NCI-H2171 treated with DMSO at 0.1 percent for 48 hours (cell line): ENCODE results near the gene PAN3.
"Not testable (repeated sequence)": the region's sequence is repeated elsewhere in the genome, so short reads cannot be mapped to it uniquely, and the experiment has no call there.

Source experiments
- DNase-seq: peaks from one replicate; lab custom pipeline; 2025; lab: John Stamatoyannopoulos, UW

PAN3 gene, protein sequence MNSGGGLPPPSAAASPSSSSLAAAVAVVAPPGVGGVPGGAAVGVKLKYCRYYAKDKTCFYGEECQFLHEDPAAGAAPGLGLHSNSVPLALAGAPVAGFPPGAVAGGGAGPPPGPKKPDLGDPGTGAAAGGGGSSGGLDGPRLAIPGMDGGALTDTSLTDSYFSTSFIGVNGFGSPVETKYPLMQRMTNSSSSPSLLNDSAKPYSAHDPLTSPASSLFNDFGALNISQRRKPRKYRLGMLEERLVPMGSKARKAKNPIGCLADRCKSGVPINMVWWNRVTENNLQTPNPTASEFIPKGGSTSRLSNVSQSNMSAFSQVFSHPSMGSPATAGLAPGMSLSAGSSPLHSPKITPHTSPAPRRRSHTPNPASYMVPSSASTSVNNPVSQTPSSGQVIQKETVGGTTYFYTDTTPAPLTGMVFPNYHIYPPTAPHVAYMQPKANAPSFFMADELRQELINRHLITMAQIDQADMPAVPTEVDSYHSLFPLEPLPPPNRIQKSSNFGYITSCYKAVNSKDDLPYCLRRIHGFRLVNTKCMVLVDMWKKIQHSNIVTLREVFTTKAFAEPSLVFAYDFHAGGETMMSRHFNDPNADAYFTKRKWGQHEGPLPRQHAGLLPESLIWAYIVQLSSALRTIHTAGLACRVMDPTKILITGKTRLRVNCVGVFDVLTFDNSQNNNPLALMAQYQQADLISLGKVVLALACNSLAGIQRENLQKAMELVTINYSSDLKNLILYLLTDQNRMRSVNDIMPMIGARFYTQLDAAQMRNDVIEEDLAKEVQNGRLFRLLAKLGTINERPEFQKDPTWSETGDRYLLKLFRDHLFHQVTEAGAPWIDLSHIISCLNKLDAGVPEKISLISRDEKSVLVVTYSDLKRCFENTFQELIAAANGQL

DNA sequence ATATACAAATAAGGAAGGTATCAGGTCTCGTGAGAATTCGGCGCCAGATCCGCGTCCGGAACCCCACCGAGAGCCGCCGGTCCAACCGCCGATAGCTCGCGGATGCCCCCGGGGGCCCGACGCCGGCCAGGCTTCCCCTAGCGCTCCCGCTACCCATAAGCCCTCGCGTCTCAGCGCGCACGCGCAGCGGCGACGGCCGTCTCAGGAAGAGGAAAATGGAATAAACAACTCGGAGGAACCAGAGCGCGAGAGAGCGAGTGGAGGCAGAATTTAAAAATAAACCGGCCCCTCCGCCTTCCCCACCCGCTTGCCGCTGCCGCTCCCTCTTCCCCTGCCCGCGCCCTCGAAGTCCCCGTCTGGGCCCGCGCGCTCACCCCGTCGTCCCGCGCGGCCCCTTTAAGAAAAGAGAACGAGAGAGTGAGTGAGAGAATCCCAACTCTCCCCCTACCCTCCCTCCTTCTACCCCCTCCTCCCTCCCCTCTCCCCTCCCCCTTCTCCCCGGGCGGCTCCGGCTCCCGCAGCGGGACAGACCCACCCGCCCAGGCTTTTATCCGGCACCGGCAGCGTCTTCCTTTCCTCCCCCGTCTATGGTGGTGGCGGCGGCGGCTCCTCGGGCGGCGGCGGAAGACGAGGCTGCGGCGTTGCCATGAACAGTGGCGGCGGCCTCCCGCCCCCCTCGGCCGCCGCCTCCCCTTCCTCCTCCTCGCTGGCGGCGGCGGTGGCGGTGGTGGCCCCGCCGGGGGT is at the start of gene PAN3:
TSS of gene PAN3 (plus strand) at position 534 of the 744 bp plus-strand sequence. CDS start at position 647, 113 bp downstream.
- peak; percentile 72 for DNase-seq

DNA sequence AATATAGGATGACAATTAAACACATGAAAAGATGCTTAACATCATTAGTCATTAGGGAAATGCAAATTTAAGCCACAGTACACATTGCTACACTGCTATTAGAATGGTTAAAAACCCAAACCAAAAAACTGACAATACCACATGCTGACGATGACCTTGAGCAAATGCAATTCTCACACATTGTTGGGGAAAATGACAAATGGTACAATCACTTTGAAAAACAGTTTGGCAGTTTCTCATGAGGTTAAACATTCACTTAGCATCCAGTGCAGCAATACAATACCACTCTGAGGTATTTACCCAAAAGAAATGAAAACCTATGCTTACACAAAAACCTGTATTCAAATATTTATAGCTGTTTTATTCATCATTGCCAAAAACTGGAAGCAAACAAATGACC is 49.3 kb upstream of the PAN3 start:
- no peak for DNase-seq

DNA sequence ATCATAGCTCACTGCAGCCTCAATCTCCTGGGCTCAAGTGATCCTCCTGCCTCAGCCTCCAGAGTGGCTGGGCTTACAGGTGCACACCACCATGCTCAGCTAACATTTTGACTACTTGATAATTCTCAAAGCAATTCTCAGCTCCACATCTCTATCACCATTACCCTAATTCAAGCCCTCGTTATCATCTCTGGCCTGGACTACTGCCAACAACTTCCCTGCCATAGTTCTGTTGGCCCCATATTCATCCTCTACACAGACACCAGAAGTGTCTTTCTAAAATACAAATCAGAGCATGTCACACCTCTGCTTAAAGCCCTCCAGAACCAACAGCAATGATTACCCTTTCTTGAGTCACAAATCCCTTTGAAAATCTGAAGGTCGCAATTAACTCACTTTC is 45.9 kb upstream of the PAN3 start:
- DNase-seq = no peak

DNA sequence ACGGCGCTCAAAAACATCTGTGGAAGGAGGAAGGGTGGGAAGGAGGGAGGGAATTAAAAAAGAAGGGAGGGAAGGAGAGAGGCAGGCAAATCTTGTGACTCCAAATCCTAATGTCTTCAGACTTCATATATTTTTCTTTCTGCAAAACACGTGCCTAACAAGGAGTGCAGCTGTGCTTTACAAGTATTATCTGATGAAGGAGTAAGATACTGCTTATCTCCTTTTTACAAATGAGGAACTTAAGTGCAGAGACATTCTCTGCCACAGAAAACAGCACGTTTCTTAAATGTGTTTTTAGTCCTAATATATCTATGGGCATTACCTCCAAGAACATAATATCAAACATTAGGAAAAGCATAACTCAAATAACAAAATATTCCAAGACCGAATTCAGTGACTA is 44.5 kb upstream of the PAN3 start:
- no peak for DNase-seq

DNA sequence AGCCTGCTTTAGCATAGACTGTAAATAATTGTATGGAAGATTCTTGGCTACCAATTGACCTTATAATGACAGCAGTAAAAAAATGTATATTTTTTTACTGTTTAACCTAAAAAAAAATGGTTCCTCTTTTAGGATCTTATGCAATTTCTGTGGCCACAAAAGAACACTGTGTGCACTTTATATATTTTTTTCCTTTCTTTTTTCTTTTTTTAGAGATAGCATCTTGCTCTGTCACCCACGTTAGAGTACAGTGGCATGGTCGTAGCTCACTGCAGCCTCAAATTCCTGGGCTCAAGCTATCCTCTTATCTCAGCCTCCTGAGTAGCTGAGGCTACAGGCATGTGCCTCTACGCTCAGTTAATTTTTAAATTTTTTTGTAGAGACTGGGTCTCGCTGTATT is 44.0 kb upstream of the PAN3 start:
- DNase-seq = no peak

DNA sequence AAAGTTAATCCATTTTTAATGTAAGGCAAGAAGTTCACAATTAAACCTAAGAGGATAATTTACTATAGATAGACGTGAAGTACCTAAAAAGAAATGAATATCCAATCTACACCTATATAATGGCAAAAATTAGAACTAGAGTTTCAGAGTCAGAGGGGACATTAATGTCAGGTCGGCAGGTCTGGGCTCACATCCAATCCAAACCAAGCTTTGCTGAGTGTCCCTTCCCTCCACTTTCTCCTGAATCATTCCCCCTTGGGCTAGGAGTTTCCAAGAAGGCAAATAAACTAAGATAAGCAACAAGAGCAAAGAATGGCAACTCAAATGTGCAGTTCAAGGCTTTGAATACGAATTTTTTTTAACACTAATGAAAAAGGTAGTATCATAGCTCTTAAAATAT is 40.8 kb upstream of the PAN3 start:
- no peak for DNase-seq

DNA sequence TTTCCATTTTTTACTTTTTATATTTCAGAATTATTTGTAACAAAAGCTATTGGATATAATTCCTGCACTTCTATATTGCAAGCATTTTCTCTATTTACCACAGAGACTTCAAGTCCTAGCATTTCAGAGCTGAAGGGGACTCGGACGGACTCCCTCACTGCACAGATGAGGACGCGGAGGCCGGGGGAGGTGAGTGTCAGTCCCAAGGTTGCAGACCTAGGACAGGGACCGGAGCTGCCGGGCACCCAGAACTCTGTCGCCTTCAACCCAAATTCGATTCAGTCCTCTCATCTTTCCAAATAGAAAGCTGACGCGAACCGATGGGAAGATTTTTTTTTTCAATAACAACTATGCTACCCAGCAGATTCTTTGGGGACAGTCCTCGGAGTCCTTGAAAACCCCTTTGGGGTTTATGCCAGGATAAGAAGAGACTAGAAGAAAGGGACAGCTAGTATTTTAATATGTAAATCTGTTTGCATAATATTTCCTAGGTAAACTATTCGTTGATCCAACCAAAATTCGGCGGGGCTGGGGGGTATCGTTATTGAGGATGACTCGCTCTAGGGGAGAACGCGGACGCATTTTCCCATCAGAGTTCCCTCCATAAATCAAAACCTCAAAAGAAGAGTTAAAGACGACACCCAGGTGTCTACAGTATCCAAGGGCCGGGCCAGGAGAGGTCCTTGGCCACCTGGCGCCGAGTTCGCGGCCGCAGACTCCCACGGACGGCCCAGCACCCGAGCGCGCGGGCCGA is 38.8 kb upstream of the PAN3 start:
- no peak for DNase-seq

DNA sequence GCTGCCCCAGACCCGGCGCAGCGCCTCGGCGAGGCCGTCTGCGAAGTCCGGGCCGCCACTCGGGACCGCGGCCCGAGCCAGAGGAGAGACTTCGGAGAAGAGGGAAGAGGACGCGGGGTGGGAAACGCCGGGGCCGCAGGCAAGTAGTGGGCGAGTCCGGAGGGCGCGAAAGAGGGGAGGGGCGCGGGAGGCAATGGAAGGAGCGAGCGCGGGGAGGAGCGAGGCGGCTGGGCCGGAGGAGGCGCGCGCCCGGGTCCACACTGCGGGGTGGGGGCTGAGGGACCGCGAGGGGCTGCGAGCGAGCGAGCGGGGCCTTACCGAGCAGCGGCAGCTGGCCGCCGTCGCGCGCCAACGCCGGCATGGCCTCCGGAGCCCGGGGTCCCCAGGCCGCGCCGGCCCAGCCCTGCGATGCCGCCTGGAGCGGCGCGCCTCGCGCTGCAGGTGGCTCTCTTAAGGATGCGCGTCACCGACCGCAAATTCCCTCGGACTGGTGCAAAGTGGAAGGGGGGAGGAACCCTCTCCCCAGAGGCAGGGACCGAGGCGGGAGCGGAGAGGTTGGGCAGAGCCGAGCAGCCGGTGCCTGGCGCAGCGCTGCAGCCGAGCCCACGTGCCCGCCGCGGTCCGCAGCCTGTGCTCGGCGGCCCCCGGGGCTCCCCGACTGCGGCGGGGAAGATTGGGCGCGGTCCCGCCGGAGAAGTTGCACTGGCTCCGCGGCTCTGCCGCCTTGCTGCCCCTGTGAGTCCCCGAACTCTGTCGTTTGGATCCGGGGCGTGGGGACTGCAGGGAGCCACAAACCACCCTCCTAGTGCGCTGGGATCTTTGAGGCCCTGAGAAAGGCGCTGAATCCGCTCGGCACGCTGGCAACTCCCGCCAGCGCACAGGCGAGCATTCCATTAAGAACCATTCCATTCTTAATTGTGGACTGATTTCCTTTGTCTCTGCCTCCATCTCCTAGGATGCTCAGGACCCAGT is 37.9 kb upstream of the PAN3 start, which contains the start of gene FLT3:
TSS of gene FLT3 (minus strand) at position 427 of the 972 bp plus-strand sequence. CDS start at position 361, 66 bp downstream.
- peak; percentile 21 for DNase-seq

DNA sequence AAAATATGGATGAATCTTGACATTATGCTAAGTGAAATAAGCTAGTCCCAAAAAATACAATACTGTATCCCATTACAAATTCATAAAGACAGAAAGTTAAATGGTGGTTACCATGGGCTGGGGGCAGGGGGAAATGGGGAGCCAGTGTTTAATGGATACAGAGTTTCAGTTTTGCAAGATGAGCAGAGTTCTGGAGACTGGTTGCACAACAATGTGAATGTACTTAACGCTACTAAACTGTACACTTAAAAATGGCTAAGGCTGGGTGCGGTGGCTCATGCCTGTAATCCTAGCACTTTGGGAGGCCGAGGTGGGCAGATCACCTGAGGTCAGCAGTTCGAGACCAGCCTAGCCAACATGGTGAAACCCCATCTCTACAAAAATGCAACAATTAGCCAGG is 36.5 kb upstream of the PAN3 start:
- DNase-seq = not testable (repeated sequence)

DNA sequence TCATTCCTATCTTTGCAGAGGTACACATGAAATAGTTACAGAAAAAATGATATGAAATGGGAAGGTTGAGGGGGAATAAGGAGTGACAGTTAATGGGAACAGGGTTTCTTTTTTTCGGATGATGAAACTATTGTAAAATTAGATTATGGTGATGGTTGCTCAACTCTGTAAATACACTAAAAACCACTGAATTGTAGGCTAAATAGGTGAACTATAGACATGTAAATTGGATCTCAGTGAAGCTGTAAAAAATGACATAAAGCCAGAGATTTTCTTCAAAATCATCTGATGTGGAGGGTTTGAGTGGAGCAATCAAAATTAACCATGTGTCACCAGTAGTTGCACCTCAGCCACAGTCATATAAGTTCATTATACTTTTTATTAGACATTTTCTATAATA is 31.4 kb upstream of the PAN3 start:
- no peak for DNase-seq

DNA sequence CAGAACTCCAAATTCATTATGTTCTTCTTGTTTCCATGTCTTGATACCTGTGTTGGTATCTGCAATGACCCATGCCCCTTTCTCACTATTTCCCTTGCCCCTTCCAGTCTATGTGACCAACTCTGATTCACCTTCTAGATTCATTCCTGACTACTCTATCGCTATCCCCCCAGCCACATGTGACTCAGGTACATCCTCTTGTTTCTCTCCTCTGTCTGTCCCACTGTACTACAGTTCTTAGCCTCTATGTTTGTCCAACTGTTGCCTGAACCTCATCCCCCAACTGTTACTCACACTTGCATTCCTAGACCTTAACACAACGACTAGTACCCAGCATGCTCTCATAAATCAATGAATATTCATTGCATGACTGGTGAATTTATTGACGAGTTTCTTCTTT is 27.9 kb upstream of the PAN3 start:
- no peak for DNase-seq

DNA sequence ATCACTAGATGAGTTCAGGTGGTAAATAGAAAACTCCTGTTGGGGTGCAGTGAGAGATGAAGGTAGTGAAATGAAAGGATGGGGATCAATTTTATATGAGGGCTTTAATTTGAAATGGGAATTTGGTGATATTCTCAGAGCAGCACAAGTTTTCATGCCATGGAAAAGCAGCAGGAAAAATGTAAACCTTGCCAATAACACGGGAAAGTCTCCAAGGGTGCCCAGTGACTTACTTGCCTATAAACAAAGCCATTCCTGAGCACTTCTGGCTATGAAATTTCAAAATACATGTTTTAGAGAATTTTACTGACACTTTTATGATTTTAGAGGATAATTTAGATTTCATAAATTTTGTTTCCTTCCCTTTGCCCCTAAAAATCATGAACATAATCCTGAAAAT is 21.6 kb upstream of the PAN3 start:
- no peak for DNase-seq

DNA sequence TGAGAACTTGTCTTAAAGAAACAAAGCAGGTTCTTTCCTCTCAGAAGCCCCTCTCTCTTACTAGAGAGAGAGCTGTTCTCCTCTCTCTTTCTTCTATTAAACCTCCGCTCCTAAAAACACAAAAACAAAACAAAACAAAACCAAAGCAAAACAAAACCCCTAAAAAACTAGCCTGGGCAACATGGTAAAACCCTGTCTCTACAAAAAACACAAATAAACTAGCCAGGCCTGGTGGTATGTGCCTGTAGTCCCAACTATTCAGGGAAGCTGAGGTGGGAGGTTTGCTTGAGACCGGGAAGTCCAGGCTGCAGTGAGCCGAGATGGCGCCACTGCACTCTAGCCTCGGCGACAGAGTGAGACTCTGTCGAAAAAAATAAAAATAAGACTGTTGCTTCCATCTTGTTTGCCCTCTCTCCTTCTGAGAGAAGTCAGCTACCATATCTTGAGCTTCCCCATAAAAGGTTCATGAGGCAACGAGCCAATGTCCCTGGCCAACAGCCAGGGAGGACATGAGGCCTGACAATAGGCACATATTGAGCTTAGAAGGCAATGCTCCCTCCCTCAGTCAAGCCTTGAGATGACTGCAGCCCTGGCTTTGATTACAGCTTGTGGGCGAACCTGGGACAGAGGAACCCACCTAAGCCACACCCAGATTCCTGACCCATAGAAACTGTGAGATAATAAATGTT is 20.5 kb upstream of the PAN3 start:
- DNase-seq = peak; percentile 5

DNA sequence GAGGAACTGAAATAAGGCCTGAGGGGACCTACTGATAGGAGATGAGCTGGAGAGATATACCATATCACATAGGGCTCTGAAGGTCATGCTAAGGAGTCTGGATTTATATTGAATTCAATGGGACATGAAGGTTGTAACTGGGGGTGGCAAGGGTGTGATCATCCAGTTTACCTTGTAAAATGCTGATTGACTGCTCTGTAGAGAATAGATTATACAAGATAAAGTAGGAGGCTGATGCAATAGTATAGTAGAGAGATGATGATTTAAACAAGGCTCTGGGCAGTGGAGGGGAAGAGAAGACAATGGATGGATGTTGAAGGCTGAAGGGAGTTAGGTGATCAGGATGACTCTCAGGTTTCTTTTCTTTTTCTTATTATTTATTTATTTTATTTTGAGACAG is 18.0 kb upstream of the PAN3 start:
- DNase-seq = no peak

DNA sequence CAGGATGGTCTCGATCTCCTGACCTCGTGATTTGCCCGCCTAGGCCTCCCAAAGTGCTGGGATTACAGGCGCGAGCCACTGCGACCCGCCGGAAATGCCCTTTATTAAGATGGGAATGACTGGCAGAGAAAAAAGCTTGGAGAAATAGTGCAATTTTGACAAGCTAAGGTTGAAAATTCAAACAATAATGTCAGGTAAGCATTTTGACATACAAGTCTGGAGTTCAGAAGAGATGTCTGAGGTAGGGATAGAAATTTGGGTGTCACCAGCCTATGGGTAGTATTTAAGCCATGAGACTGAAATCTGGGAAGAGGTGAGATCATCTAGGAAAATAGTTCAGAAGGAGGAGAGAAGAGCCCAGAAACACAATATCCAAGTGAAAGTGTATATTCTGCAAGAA is 17.1 kb upstream of the PAN3 start:
- no peak for DNase-seq

DNA sequence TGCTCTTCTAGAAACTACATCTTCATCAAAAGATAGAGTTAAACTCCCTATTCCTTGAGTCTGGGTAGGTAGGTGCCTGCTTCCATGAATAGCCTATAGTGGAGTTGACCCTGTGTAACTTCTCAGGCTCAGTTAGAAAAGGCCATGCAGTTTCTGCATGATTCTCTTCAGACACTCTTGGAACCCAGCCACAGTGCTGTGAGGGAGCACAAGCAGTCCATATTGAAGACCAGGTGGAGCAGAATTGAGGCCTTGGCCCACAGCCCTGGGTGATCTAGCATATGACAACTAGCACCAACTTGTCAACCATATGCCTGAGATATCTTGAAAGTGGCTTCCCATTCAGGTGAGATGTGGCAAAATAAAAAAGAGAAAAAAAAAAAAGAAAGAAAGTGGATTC is 10.3 kb upstream of the PAN3 start:
- DNase-seq = peak; percentile 82

DNA sequence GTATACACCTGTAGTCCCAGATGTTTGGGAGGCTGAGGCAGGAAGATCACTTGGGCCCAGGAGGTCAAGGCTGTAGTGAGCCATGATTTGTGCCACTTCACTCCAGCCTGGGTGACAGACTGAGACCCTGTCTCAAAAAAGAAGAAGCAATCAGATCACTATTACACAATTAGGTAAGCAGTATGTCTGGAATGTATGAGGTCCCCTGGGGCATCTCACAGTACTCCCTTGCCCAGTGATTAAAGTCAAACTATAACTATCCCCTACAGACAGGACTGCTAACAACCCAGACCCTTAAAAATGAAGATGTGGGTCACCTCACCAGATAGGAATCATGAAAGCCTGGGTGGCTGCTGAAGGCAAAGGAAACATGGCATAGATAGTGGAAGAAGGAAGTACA is 9.4 kb upstream of the PAN3 start:
- DNase-seq = no peak

DNA sequence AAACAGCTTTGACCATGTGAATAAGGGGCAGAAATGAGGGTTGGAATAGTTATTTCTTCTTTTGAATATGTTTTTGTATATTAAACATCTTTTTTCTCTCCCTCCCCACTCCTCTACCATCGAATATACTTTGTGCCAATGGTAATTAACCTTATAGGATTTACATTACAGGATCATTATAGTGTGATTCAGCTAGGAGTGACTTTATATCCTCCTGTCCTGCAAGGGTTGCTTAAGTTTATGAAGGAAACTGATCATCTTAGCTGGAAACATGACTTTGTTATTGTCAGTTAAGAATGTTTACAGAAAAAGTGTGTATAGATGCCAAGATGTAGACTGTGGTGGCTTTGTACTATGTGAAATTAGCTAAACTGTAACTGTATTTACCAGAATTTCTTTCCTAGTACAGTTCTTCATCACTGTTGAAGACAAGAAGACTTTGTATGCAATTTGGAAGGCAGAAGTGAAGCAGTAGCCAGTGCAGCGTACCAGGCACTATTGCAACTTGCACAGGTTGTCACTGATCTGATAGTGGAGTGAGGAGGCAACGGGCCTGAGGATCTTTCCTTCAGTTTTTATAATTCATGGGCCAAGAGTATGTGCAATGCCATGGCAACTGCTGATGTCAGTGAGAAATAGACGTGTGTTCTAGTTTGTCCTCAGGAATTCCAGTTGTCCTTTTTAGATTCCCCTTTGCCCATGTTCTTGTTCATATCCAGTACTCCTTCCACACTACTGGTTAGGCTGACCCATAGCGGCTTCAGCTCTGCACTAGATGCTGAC is 8.2 kb upstream of the PAN3 start:
- no peak for DNase-seq

DNA sequence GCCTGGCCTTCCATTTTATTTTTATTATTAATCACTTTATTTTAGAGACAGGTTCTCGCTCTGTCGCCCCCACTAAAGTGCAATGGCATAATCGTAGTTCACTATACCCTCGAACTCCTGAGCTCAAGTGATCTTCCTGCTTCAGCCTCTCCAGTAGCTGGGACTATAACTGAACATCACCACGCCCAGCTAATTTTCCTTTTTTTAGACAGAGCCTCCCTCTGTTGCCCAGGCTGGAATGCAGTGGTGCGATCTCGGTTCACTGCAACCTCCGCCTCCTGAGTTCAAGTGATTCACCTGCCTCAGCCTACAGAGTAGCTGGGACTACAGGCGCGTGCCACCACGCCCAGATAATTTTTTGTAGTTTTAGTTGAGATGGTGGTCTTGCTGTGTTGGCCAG is 6.7 kb upstream of the PAN3 start:
- no peak for DNase-seq
